GM21529 (cell line): ENCODE data around the gene ZNF570.
A peak's percentile ranks its signal among the peaks of the same experiment; 100 is the strongest.

Experiments used
- ATAC-seq: cut with Tn5 transposase; IDR thresholded peaks from one replicate; pipeline ENCODE4 v1.9.1; 2021; ENCODE audit not compliant: unreplicated experiment

ZNF570 gene

DNA sequence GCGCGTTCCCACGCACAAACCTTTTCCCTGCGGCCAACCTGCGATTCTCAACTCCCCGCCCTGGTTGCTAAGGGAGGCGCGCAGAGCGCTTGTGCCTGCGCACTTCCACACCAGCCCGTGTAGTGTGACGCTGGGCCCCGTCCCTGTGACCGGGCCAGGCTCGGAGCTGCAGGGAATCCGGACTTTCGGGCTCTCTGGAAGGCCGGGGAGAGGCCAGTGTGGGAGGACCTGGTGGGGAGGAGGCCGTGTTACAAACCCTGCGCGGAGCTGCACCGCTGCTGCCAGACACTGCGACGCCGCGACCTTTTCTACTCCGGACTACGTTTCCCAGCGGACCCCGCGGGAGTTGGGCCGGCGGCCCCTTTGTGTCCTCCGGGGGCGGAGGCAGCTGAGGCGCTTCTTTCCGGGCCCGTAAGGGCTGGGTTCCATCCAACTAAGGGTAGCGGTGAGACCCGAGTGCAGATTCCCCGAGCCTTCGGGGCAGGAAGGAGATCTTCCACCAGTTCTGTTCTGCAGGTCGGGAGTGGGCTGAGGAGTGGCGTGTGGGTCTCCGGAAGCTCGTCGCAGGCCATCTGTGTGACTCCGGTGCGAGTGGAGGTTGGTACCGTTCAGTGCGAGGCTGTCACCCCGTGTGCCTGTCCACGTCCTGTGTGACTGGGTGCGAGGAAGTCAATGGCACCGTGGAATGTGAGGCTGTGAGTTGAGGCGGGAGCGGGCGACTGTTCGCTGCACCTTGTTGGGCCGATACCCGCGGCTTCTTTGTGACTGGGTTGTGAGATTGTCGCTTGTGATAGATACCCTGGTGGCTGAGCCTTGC lies at the start of gene ZNF570:
Gene ZNF570 (plus strand): TSS at position 396 of the 817 bp plus-strand sequence. CDS start 999 bp downstream, outside the sequence.
- peak; percentile 60 for ATAC-seq

- ATAC-seq: no peak
Measured at GRCh38 chr19:37452500-37453245, 16.5 kb upstream of the ZNF570 start.

- no peak for ATAC-seq
Measured at GRCh38 chr19:37466277-37466797, 2.8 kb upstream of the ZNF570 start.

GRCh38 chr19:37466798-37467607 lies 2.2 kb upstream of the ZNF570 start, which contains the start of gene ZNF569:
Gene ZNF569, minus strand, starts transcription at chr19:37467444. Its CDS starts 22,523 bp downstream, at chr19:37444921.
- peak; percentile 61 for ATAC-seq

GRCh38 chr19:37467608-37468090 lies 1.5 kb upstream of the ZNF570 start:
- no peak for ATAC-seq

GRCh38 chr19:37470216-37470615 lies 1.1 kb downstream of the ZNF570 start:
- ATAC-seq: no peak

GRCh38 chr19:37472165-37472564 lies 3.0 kb downstream of the ZNF570 start:
- ATAC-seq: no peak

DNA sequence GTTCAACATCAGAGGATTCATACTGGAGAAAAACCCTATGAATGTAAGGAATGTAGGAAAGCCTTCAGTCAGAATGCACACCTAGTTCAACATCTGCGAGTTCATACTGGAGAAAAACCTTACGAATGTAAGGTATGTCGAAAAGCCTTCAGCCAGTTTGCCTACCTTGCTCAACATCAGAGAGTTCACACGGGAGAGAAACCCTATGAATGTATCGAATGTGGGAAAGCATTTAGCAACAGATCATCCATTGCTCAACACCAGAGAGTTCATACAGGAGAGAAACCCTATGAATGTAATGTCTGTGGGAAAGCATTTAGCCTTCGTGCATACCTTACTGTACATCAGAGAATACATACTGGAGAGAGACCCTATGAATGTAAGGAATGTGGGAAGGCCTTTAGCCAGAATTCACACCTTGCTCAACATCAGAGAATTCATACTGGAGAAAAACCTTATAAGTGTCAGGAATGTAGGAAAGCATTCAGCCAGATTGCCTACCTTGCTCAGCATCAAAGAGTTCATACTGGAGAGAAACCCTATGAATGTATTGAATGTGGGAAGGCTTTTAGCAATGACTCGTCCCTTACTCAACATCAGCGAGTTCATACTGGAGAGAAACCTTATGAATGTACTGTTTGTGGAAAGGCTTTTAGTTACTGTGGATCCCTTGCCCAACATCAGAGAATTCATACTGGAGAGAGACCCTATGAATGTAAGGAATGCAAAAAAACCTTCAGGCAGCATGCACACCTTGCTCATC lies 15.4 kb downstream of the ZNF570 start:
- no peak for ATAC-seq

DNA sequence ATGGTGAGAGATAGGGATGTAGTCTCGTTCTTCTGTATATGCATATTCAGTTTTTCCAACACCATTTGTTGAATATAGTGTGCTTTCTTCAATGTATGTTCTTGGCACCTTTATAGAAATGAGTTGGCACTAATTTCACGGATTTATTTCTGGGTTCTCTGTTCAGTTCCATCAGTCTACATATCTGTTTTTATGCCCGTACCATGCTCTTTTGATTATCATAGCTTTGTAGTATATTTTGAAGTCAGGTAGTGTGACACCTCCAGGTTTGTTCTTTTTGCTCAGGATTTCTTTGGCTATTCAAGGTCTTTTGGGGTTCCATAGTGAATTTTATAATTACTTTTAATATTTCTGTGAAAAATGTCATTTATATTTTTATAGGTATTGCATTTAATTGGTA lies 23.1 kb downstream of the ZNF570 start:
- ATAC-seq: no peak

- ATAC-seq: peak; percentile 48
Measured at GRCh38 chr19:37505958-37506386, 36.8 kb downstream of the ZNF570 start.

DNA sequence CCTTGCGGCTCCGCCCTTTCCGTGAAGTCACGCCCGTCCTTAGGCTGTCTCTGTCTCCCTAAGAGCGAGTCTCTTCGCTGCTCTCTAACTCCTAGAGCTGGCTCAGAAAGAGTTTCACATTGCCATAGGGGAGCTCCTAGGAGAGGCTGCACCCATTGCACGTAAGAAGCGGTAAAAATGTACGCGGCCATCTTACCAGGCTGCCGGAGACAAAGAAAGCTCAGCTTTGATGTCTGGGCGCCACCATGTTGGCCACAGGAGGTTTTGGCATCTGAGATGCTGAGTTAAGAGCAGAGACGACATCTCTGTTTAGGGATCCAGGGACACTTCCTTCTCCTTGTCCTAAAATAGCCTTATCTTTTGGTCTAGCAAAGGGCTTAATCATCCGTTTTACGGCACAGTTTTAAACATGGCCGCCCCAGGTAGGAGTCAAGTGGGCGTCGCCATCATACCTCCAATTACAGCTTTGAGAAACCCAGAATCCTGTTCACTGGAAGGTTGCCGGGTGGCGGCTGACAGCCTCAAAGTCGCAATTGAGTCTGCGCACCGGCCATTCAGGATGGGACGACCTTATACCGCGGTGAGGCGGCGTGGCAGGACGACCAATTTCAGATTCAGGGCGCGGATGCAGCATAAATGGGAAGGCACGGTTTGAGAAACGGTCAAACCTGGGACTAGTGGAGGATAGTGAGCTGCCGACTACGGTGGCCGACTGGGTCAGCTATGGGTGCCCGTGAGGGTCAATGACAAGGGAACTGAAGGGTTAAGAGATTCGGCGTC lies 37.4 kb downstream of the ZNF570 start, which contains the start of gene ZNF793:
Gene ZNF793 (plus strand): TSS at position 553 of the 780 bp plus-strand sequence. CDS start 16,501 bp downstream, outside the sequence.
- ATAC-seq: peak; percentile 37

- no peak for ATAC-seq
Measured at GRCh38 chr19:37507167-37507464, 38.0 kb downstream of the ZNF570 start.

DNA sequence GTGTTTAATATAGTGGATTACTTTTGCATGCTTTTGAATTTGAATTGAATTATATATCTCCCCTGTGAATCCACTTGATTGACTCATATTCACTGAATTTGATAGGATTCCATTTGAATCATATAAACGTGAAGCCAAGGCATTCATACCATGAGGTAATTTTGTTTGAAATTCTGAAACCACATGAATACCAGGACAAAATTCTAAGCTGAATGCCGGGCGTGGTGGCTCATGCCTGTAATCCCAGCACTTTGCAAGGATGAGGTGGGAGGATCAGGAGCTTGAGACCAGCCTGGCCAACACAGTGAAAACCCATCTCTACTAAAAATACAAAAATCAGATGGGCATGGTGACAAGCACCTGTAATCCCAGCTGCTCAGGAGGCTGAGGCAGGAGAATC lies 42.0 kb downstream of the ZNF570 start:
- ATAC-seq: no peak

DNA sequence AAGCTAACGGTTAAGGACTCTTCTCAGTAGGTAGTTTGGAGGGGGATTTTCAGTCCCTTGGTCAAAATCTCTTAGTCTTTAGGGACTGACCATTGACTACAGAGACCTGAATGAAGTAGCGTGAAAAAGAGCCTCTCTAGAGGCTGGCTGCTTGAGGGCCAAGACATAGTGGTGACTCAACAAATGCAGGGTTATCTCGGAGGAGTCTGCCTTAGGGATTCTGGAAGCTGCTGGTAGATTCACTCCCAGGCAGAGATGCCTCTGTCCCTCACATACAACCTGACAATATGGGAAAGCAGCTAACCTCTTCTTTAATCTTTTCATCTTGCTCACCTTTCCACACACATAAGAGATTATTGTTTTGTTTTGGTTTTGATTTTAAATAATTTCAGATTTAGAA lies 42.7 kb downstream of the ZNF570 start:
- no peak for ATAC-seq

- ATAC-seq: no peak
Measured at GRCh38 chr19:37513397-37513796, 44.2 kb downstream of the ZNF570 start.

DNA sequence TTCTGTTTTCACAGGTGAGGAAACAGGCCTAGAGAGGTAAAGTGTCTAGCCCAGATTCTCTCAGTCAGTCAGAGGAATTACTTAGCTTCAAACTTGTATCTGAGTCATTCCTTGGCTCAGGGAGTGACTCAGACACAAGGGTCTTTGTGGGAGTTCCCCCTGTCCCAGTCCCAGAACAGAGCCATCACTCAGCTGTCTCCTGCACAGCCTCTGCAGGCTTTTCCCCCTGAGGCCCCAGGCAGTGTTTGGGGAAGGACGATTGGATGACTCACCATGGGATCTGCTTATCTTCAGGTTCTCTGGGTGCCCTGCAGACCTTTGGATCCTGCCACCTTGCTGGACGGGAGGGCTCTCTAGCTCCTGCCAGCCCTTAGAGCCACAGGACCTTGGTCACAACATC lies 50.7 kb downstream of the ZNF570 start:
- no peak for ATAC-seq

DNA sequence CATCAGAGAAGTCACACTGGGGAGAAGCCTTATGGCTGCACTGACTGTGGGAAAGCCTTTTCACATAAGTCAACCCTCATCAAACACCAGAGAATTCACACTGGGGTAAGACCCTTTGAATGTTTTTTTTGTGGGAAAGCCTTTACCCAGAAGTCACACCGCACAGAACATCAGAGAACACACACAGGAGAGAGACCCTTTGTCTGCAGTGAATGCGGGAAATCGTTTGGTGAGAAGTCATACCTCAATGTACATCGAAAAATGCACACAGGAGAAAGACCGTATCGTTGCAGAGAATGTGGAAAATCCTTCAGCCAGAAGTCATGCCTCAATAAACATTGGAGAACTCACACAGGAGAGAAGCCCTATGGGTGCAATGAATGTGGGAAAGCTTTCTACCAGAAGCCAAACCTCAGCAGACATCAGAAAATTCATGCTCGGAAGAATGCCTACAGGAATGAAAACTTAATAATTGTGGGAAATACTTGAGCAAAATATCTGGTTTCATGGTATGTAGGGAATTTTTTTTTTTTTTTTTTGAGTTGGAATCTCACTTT lies 68.3 kb downstream of the ZNF570 start:
- no peak for ATAC-seq
